Activated T-helper 17 cell treated with anti-CD3 and anti-CD28 coated beads, Interleukin-2, amount 50 U/mL, for 72 hours (primary cell): Measurements from ENCODE around the gene MPZL1. TPM values are rescaled to one million over a fixed set of nuclear protein-coding genes. Genes with fewer than 3 reads are reported as not detected.

ENCODE experiments used
- ATAC-seq: fragments of 150-1000 bp; cut with Tn5 transposase; replicated peaks from 2 replicates; pipeline ENCODE4 v1.10.0; 2021; ENCODE audit warnings: mild to moderate bottlenecking, moderate library complexity
- H3K27ac Mint-ChIP-seq: one replicate; pipeline ENCODE4 v1.8.0; 2022; ENCODE audit warnings: mixed read lengths
- H3K27me3 Mint-ChIP-seq: one replicate; pipeline ENCODE4 v1.8.0; 2022; ENCODE audit warnings: mixed read lengths
- H3K36me3 Mint-ChIP-seq: one replicate; pipeline ENCODE4 v1.8.0; 2022; ENCODE audit warnings: low read depth, mild to moderate bottlenecking, mixed read lengths
- H3K4me1 Mint-ChIP-seq: one replicate; pipeline ENCODE4 v1.8.0; 2022; ENCODE audit warnings: mixed read lengths
- H3K4me3 Mint-ChIP-seq: one replicate; pipeline ENCODE4 v1.8.0; 2022; ENCODE audit warnings: mild to moderate bottlenecking, mixed read lengths
- H3K9me3 Mint-ChIP-seq: one replicate; pipeline ENCODE4 v1.8.0; 2022; ENCODE audit warnings: mixed read lengths
- total RNA-seq, 2 donors: library from RNA; stranded (reverse); gene quantifications; one replicate each; pipeline ENCODE4 v1.2.3, GENCODE V29; 2022

The MPZL1 gene
- total RNA-seq, 2 donors from 2014 or later, result 24.4 to 27.0 TPM

- Mint-ChIP-seq H3K27ac (peak overlapping the region; percentile 71), H3K36me3 (peaks cover 24% of the 10 kb centered on the region), H3K27me3 (no peaks in the 10 kb centered on the region), H3K9me3 (no peaks in the 10 kb centered on the region), H3K4me1 (peaks cover 12% of the 10 kb centered on the region), H3K4me3 (peak overlapping the region; percentile 18)
- ATAC-seq, result peak; percentile 80
These were observed 55.5 kb downstream of the MPZL1 start for GRCh38 chr1:167777269-167777650.

GRCh38 chr1:167781558-167781957 lies 59.8 kb downstream of the MPZL1 start:
- ATAC-seq, result no peak
- no peaks in the 10 kb centered on the region for H3K9me3 Mint-ChIP-seq
- H3K4me3 Mint-ChIP-seq, result no peak overlapping the region
- no peaks in the 10 kb centered on the region for H3K27me3 Mint-ChIP-seq
- H3K27ac Mint-ChIP-seq, result no peak overlapping the region
- H3K4me1 Mint-ChIP-seq, result peaks cover 7% of the 10 kb centered on the region
- peaks cover 6% of the 10 kb centered on the region for H3K36me3 Mint-ChIP-seq

- H3K9me3 Mint-ChIP-seq, result no peaks in the 10 kb centered on the region
- peaks cover 8% of the 10 kb centered on the region for H3K36me3 Mint-ChIP-seq
- H3K27ac Mint-ChIP-seq, result no peak overlapping the region
- no peaks in the 10 kb centered on the region for H3K27me3 Mint-ChIP-seq
- no peak for ATAC-seq
- H3K4me3 Mint-ChIP-seq, result no peak overlapping the region
- H3K4me1 Mint-ChIP-seq, result no peaks in the 10 kb centered on the region
These were observed 61.2 kb downstream of the MPZL1 start for GRCh38 chr1:167782946-167783345.

- no peaks in the 10 kb centered on the region for H3K9me3 Mint-ChIP-seq
- peak; percentile 57 for ATAC-seq
- H3K36me3 Mint-ChIP-seq, result peaks cover 25% of the 10 kb centered on the region
- H3K27ac Mint-ChIP-seq, result no peak overlapping the region
- H3K4me1 Mint-ChIP-seq, result no peaks in the 10 kb centered on the region
- H3K27me3 Mint-ChIP-seq, result no peaks in the 10 kb centered on the region
- H3K4me3 Mint-ChIP-seq, result no peak overlapping the region
These were observed 63.2 kb downstream of the MPZL1 start for GRCh38 chr1:167784876-167785550.

GRCh38 chr1:167786502-167786901 lies 64.7 kb downstream of the MPZL1 start:
- no peaks in the 10 kb centered on the region for H3K4me1 Mint-ChIP-seq
- H3K4me3 Mint-ChIP-seq, result no peak overlapping the region
- no peaks in the 10 kb centered on the region for H3K27me3 Mint-ChIP-seq
- no peaks in the 10 kb centered on the region for H3K9me3 Mint-ChIP-seq
- H3K36me3 Mint-ChIP-seq, result peaks cover 25% of the 10 kb centered on the region
- no peak for ATAC-seq
- no peak overlapping the region for H3K27ac Mint-ChIP-seq

GRCh38 chr1:167789501-167789900 lies 67.7 kb downstream of the MPZL1 start:
- Mint-ChIP-seq H3K27me3 (no peaks in the 10 kb centered on the region), H3K4me3 (no peak overlapping the region)

GRCh38 chr1:167790117-167790516 lies 68.3 kb downstream of the MPZL1 start:
- no peak overlapping the region for H3K27ac Mint-ChIP-seq
- H3K36me3 Mint-ChIP-seq, result peaks cover 25% of the 10 kb centered on the region
- ATAC-seq, result no peak
- H3K9me3 Mint-ChIP-seq, result no peaks in the 10 kb centered on the region
- no peak overlapping the region for H3K4me3 Mint-ChIP-seq
- peaks cover 5% of the 10 kb centered on the region for H3K4me1 Mint-ChIP-seq
- no peaks in the 10 kb centered on the region for H3K27me3 Mint-ChIP-seq

More at GRCh38 chr1:167789501-167789900, 67.7 kb downstream of the MPZL1 start:
- ATAC-seq, result no peak
- Mint-ChIP-seq H3K9me3 (no peaks in the 10 kb centered on the region), H3K36me3 (peaks cover 25% of the 10 kb centered on the region), H3K4me1 (peaks cover 5% of the 10 kb centered on the region), H3K27ac (no peak overlapping the region)

- no peaks in the 10 kb centered on the region for H3K27me3 Mint-ChIP-seq
- H3K4me3 Mint-ChIP-seq, result no peak overlapping the region
- no peak overlapping the region for H3K27ac Mint-ChIP-seq
- no peak for ATAC-seq
- no peaks in the 10 kb centered on the region for H3K9me3 Mint-ChIP-seq
- H3K36me3 Mint-ChIP-seq, result peaks cover 25% of the 10 kb centered on the region
- peaks cover 5% of the 10 kb centered on the region for H3K4me1 Mint-ChIP-seq
These were observed 69.8 kb downstream of the MPZL1 start for GRCh38 chr1:167791281-167792187.

GRCh38 chr1:167792188-167792565 lies 70.4 kb downstream of the MPZL1 start:
- Mint-ChIP-seq H3K4me3 (no peak overlapping the region), H3K27ac (no peak overlapping the region), H3K9me3 (no peaks in the 10 kb centered on the region), H3K4me1 (peaks cover 5% of the 10 kb centered on the region), H3K36me3 (peaks cover 24% of the 10 kb centered on the region), H3K27me3 (no peaks in the 10 kb centered on the region)
- no peak for ATAC-seq

GRCh38 chr1:167794043-167794442 lies 72.3 kb downstream of the MPZL1 start:
- H3K4me1 Mint-ChIP-seq, result peaks cover 5% of the 10 kb centered on the region
- H3K4me3 Mint-ChIP-seq, result no peak overlapping the region
- peaks cover 9% of the 10 kb centered on the region for H3K36me3 Mint-ChIP-seq
- H3K9me3 Mint-ChIP-seq, result no peaks in the 10 kb centered on the region
- ATAC-seq, result peak; percentile 86
- H3K27ac Mint-ChIP-seq, result peak overlapping the region; percentile 16
- no peaks in the 10 kb centered on the region for H3K27me3 Mint-ChIP-seq

GRCh38 chr1:167795810-167796740 lies 74.3 kb downstream of the MPZL1 start:
- Mint-ChIP-seq H3K4me3 (no peak overlapping the region), H3K27ac (no peak overlapping the region), H3K36me3 (no peaks in the 10 kb centered on the region), H3K9me3 (no peaks in the 10 kb centered on the region), H3K4me1 (peaks cover 5% of the 10 kb centered on the region), H3K27me3 (no peaks in the 10 kb centered on the region)
- no peak for ATAC-seq

- Mint-ChIP-seq H3K4me1 (peaks cover 5% of the 10 kb centered on the region), H3K36me3 (no peaks in the 10 kb centered on the region), H3K9me3 (no peaks in the 10 kb centered on the region), H3K4me3 (no peak overlapping the region), H3K27ac (peak overlapping the region; percentile 2), H3K27me3 (no peaks in the 10 kb centered on the region)
- ATAC-seq, result peak; percentile 73
These were observed 75.2 kb downstream of the MPZL1 start for GRCh38 chr1:167797015-167797414.

- H3K9me3 Mint-ChIP-seq, result no peaks in the 10 kb centered on the region
- no peaks in the 10 kb centered on the region for H3K27me3 Mint-ChIP-seq
- no peaks in the 10 kb centered on the region for H3K36me3 Mint-ChIP-seq
- H3K4me1 Mint-ChIP-seq, result peaks cover 10% of the 10 kb centered on the region
- no peak for ATAC-seq
- H3K4me3 Mint-ChIP-seq, result no peak overlapping the region
- H3K27ac Mint-ChIP-seq, result no peak overlapping the region
These were observed 77.2 kb downstream of the MPZL1 start for GRCh38 chr1:167798952-167799351.

- peaks cover 16% of the 10 kb centered on the region for H3K4me1 Mint-ChIP-seq
- no peak for ATAC-seq
- H3K9me3 Mint-ChIP-seq, result no peaks in the 10 kb centered on the region
- H3K36me3 Mint-ChIP-seq, result no peaks in the 10 kb centered on the region
- H3K27me3 Mint-ChIP-seq, result no peaks in the 10 kb centered on the region
- H3K27ac Mint-ChIP-seq, result no peak overlapping the region
- H3K4me3 Mint-ChIP-seq, result no peak overlapping the region
These were observed 78.0 kb downstream of the MPZL1 start for GRCh38 chr1:167799747-167800146.
